Measurements from ENCODE around the gene NFKBIA. TPM values are rescaled to one million over a fixed set of nuclear protein-coding genes. Genes with fewer than 3 reads are reported as not detected.

NFKBIA gene
- total and polyA plus RNA-seq, 2 of the 8 experiments (the other 6 are each of a cell fraction or from before 2014, with no cell fraction given), result 25.9 to 49.7 TPM

- Histone ChIP-seq H3K79me2 (ENCODE audit: control insufficient read depth in 1 of 2, insufficient read depth in 2 of 2, low read length in 2 of 2) (peaks cover 0 to 15% of the 10 kb centered on the region in 2 experiments; a peak in 3 of 4 replicates), H3K56ac (replicated peaks; ENCODE audit: insufficient read length, low read depth, low read length) (peak overlapping the region; percentile 93), H3K18ac (ENCODE audit: extremely low read depth, low read length) (peak overlapping the region; percentile 94), H3K23ac (ENCODE audit: insufficient read length) (no peak overlapping the region), H4K20me1 (replicated peaks in 1 of 2; ENCODE audit: control insufficient read depth in 1 of 2, insufficient read depth in 2 of 2, low read length in 2 of 2) (peaks cover 2 to 3% of the 10 kb centered on the region in 2 experiments), H3K79me1 (ENCODE audit: low read depth, low read length) (peaks cover 6% of the 10 kb centered on the region; the same call in 1 of the 2 replicates), H4K8ac (ENCODE audit: extremely low read depth, insufficient read depth, low read length) (peak overlapping the region; percentile 97), H3K4me2 (ENCODE audit: insufficient read depth in 1 of 2, low read depth in 2 of 2, low read length in 2 of 2) (peak overlapping the region; percentile 95 to 96), H3K9me3 (ENCODE audit: insufficient read depth in 2 of 2, low read depth in 1 of 2, low read length in 1 of 2) (no peaks in the 10 kb centered on the region), H3K4ac (replicated peaks; ENCODE audit: insufficient read length, low read depth, low read length) (peak overlapping the region; percentile 46), H3K9ac (replicated peaks in 1 of 4; ENCODE audit: extremely low read depth in 1 of 4, low read depth in 3 of 4, low read length in 3 of 4) (peak overlapping the region; percentile 89 to 95 (median 91)), H2BK5ac (ENCODE audit: low read depth, low read length) (peak overlapping the region; percentile 91; the same call in 1 of the 2 replicates), H3K27ac (ENCODE audit: low read depth, low read length) (peak overlapping the region; percentile 96), H3K27me3 (replicated peaks in 1 of 4; ENCODE audit: control insufficient read depth in 3 of 4, extremely low read depth in 1 of 4, insufficient read depth in 3 of 4, low read length in 3 of 4) (no peaks in the 10 kb centered on the region), H3K36me3 (ENCODE audit: control insufficient read depth in 2 of 4, insufficient read depth in 4 of 4, low read length in 3 of 4) (peaks cover 12 to 31% (median 24%) of the 10 kb centered on the region in 4 experiments), H3K14ac (ENCODE audit: insufficient read length) (no peak overlapping the region), H2AFZ (ENCODE audit: low read length) (no peak overlapping the region), H2BK20ac (ENCODE audit: low read length) (0 out of 2 replicates have a peak overlapping the region, but pooled peaks have one; percentile 61), H3K23me2 (ENCODE audit: low read depth, low read length) (peaks cover 9% of the 10 kb centered on the region), H2BK15ac (ENCODE audit: low read length) (peak overlapping the region; percentile 31; the same call in 1 of the 2 replicates), H2AK5ac (ENCODE audit: low read depth, low read length) (peak overlapping the region; percentile 71; the same call in 1 of the 2 replicates), H4K91ac (replicated peaks; ENCODE audit: insufficient read length, low read length) (peak overlapping the region; percentile 89), H4K5ac (ENCODE audit: insufficient read length, low read depth, low read length) (peak overlapping the region; percentile 96), H2BK120ac (replicated peaks; ENCODE audit: low read depth, low read length) (no peak overlapping the region), H3K4me3 (ENCODE audit: extremely low read depth in 1 of 4, insufficient read depth in 2 of 4, low read depth in 3 of 4, low read length in 4 of 4) (peak overlapping the region; percentile 77 to 99 (median 90)), H2BK12ac (ENCODE audit: low read depth, low read length) (peak overlapping the region; percentile 84; the same call in 1 of the 2 replicates), H3K4me1 (replicated peaks in 1 of 4; ENCODE audit: control insufficient read depth in 3 of 4, insufficient read depth in 4 of 4, low read length in 3 of 4) (peaks cover 4 to 19% (median 12%) of the 10 kb centered on the region in 4 experiments)
- CTCF ChIA-PET (ENCODE audit: partially characterized antibody), result interaction anchor here (0.8 to 3.3 kb wide), 17 partner anchors 10 to 262 kb away, joined by 3 to 18 read pairs (median 4); no protein-coding TSS in a partner anchor
- FAIRE-seq (no peak), DNase-seq (ENCODE audit: low read depth in 1 of 2, low spot score in 2 of 2) (peak in 1 of 2 experiments; percentile 78)
- POLR2A ChIA-PET (ENCODE audit: partially characterized antibody), result interaction anchor here (0.5 to 4.8 kb wide), 38 partner anchors 11 to 790 kb away, joined by 3 to 48 read pairs (median 6); partner anchors contain the start of genes CFL2, PPP2R3C, PRORP and PSMA6
- WGBS, 2 experiments (ENCODE audit: extremely low coverage in 1 of 2, insufficient coverage in 1 of 2, insufficient read length in 1 of 2, insufficient replicate concordance in 2 of 2, low coverage in 1 of 2, low lambda C conversion rate in 2 of 2, missing lambda C conversion rate in 1 of 2), result 11% methylated on average over 24 of the region's 81 CpGs; no CpG with 5 or more reads in 1 of the 2 experiments
- peak; percentile 96 for TF ChIP-seq CEBPB (IDR thresholded peaks at IDR 0.05; ENCODE audit: low read depth, low read length)
- no peak for TF ChIP-seq BCL11A (IDR thresholded peaks at IDR 0.05; ENCODE audit: low read depth in 2 of 2, low read length in 2 of 2)
- peak in 1 of 2 experiments; percentile 49; a peak in 2 of 3 replicates for TF ChIP-seq POLR2A (IDR thresholded peaks at IDR 0.05; ENCODE audit: control extremely low read depth in 1 of 2, low read depth in 2 of 2, low read length in 2 of 2)
- TF ChIP-seq RAD21 (IDR thresholded peaks at IDR 0.05 in 1 of 2, conservative IDR thresholded peaks at IDR 0.05 in 1 of 2; ENCODE audit: low read depth in 2 of 2, low read length in 2 of 2), result 0 out of 4 replicates have a peak, but pooled peaks of 1 of the 2 experiments have one; percentile 13
- TF ChIP-seq SIN3A (conservative IDR thresholded peaks at IDR 0.05 in 1 of 2, IDR thresholded peaks at IDR 0.05 in 1 of 2; ENCODE audit: low read depth in 1 of 2, low read length in 2 of 2), result 0 out of 4 replicates have a peak, but pooled peaks of 1 of the 2 experiments have one; percentile 68
- 0 out of 2 replicates have a peak, but pooled peaks have one; percentile 15 for TF ChIP-seq MAX (IDR thresholded peaks at IDR 0.05)
- TF ChIP-seq KDM4A (IDR thresholded peaks at IDR 0.05; ENCODE audit: low read depth, low read length, severe bottlenecking), result peak; percentile 22
- TF ChIP-seq SAP30 (IDR thresholded peaks at IDR 0.05; ENCODE audit: insufficient read depth, insufficient replicate concordance, low read length), result no peak
- TF ChIP-seq GTF2F1 (IDR thresholded peaks at IDR 0.05; ENCODE audit: borderline replicate concordance, low read depth, low read length), result no peak
These were observed 723 bp downstream of the NFKBIA start for GRCh38 chr14:35403603-35404448.

All from H1 (cell line).